ENCODE results near the gene ADCY2.

ADCY2 gene

DNA sequence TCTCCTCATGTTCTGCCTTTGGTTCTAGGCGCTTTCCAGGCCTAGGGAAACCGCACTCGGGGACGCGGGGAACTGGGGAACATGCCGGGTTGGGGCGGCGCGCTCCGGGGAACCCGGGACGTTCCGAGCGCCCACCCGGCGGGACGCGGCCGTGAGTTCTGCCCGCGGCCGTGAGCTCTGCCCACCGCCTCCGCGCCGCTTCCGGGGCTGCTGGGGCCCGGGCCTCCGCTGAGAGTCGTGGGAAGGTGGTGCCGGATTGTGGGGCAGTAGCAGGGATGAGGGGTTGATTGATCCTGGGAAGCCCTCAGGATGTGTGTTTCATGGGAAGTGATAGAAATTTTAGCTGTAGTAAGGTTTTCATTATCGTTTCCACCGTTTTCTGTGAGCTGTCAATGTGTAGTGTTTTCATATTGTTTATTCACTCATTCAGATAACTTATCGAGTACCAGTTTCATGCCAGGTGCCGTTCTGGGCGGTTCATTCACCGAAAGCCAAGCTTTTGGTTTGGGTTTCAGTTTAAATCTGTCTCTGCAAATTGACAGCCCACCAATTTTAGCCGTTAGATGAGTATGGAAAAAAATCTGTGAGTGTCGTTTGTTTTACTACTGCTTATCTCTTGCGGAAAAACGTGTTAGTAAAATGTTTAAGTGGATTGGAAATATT lies 473.7 kb downstream of the ADCY2 start:
- DNase-seq (ENCODE audit: low read depth): no peak

DNA sequence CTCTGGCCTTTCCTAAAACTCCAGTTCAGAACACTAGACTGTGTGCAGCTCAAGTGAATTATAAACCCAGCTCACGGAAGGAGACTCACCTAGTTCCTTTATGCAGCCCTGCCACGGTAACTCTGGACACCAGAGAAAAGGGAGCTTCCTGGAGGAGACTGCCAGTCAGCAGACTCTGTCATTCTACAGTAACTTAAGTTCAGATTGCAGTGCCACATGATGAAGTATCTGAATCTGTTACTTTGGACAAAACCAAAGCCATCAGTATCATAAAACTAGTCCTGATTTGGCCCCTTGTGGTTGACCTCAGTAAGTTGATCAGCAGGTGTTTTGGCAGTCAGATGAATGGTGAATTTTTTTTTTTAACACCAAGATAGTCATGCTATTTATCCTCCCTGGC lies 475.7 kb downstream of the ADCY2 start:
- DNase-seq (ENCODE audit: low read depth): no peak

DNA sequence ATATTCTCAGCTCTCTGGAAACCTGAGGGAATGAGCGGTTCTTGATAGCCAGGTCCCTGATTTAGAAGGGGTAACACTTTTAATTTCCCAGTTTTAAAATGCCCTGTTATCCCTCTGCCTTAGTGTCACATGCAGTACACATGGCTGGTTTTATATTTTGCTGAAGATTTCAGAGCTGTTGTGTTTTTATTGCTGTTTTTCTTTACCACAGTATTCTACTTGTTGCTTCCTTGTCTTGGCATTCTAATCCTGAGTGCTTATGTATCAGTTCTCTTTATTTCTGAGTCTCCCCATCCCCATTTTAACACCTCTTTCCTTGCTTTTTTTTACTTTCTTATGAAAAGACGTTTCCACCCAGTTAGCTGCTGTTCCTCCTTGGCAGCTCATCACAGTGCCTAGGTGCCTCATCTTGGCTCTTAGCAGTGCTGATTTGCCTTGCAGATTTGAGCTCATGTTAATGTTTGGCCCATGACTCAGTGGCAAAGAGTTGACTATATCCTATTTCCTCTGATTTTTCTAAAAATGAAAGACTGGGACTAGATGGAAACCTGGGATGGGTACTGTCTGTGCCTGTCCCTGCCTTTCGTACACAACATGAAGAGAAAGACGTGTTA lies 476.7 kb downstream of the ADCY2 start:
- DNase-seq (ENCODE audit: low read depth): no peak

DNA sequence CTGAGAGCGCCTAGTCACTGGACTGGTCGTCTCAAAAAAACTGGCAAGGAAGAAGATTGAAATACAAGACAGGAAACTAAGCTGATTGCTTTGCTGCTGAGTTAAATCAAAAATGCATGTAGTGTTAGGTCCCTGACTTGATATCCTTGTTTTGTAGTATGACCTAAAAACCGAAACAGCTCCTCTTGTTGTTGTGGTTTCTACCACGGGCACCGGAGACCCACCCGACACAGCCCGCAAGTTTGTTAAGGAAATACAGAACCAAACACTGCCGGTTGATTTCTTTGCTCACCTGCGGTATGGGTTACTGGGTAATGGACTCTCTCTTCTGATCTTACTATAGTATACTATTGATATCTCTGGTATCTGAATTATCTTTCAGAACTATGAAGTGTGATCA lies 477.3 kb downstream of the ADCY2 start:
- DNase-seq (ENCODE audit: low read depth): no peak

DNA sequence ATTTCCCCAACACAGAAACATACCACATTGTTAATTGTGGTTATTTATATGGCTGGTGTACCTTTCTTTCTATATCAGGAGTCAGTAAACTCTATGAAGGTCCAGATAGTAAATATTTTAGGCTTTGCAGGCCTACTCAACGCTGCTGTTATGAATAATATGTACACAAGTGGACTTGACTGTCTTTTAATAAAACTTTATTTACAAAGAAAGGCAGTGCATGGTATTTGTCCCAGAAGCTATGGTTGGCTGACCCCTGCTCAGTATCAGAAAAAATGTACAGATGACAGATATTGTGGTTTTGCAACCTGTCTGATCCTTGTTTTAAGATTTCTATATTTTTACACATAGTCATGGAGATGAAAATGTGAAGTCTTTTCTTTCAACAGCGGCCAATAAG lies 478.7 kb downstream of the ADCY2 start:
- no peak for DNase-seq (ENCODE audit: low read depth)

DNA sequence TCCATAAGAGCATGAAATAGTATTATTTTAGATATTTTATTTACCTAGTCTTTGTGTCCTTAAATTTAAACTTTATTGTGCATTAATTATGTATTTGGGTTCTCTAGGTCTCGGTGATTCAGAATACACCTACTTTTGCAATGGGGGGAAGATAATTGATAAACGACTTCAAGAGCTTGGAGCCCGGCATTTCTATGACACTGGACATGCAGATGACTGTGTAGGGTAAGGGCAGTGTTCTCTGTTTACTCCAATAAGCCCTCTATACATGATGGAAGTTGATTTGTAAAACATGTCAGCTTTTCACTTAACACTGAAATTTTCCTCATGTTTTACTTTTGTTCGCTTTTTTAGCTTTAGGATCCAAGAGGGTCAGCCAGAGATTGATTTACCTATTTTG lies 479.2 kb downstream of the ADCY2 start:
- no peak for DNase-seq (ENCODE audit: low read depth)

DNA sequence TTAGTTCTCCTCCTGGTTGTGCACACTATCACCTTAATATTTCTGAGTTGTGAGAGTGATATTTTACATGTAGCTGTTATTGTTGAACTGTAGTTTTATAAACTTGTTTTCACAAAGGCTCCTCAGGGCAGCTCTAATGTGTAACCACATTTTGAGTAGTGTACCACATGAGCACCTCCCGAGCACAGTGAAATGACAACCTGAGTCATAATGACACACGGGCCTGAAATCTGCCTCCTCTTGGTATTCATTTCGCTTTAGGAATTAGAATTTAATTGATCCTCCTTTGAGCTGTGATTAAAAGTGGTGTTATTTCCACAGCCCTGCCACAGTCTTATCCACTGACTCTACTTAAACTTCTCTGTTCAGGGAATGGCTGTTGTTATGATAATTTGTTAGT lies 480.9 kb downstream of the ADCY2 start:
- DNase-seq (ENCODE audit: low read depth): peak; percentile 35

DNA sequence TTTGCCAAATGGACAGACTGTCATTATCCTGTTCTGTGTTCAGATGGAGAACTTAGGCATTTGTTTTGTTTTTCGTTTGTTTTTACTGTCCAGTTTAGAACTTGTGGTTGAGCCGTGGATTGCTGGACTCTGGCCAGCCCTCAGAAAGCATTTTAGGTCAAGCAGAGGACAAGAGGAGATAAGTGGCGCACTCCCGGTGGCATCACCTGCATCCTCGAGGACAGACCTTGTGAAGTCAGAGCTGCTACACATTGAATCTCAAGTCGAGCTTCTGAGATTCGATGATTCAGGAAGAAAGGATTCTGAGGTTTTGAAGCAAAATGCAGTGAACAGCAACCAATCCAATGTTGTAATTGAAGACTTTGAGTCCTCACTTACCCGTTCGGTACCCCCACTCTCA lies 481.9 kb downstream of the ADCY2 start:
- no peak for DNase-seq (ENCODE audit: low read depth)

DNA sequence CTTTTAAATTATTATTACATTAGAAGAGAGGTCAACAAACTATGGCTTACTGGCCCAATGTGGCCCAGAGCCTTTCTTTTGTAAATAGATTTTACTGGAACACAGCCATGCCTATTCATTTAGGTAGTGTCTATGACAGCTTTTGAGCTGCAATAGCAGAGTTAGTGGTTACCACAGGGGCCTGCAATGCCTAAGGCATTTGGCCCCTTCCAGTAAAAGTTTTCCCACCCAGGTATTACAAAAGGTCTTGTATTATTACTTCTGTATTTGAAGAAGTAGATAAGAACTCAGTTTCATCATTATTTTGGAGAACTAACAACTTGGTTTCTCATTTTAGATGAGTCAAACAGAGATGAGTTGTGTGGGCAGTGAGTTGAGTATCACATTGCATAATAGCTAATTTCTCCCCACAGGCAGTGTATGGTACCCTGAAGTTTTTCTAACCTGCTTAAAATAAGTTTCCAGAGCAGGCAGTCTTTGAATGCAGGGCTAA lies 482.5 kb downstream of the ADCY2 start:
- DNase-seq (ENCODE audit: low read depth): no peak
